8988T (cell line): ENCODE measurements around the gene UFSP2.
A peak's percentile ranks its signal among the peaks of the same experiment; 100 is the strongest.

ENCODE experiments used
- DNase-seq: peaks from one replicate; pipeline ENCODE4 v3.0.0; 2011

The UFSP2 gene, protein sequence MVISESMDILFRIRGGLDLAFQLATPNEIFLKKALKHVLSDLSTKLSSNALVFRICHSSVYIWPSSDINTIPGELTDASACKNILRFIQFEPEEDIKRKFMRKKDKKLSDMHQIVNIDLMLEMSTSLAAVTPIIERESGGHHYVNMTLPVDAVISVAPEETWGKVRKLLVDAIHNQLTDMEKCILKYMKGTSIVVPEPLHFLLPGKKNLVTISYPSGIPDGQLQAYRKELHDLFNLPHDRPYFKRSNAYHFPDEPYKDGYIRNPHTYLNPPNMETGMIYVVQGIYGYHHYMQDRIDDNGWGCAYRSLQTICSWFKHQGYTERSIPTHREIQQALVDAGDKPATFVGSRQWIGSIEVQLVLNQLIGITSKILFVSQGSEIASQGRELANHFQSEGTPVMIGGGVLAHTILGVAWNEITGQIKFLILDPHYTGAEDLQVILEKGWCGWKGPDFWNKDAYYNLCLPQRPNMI

DNA sequence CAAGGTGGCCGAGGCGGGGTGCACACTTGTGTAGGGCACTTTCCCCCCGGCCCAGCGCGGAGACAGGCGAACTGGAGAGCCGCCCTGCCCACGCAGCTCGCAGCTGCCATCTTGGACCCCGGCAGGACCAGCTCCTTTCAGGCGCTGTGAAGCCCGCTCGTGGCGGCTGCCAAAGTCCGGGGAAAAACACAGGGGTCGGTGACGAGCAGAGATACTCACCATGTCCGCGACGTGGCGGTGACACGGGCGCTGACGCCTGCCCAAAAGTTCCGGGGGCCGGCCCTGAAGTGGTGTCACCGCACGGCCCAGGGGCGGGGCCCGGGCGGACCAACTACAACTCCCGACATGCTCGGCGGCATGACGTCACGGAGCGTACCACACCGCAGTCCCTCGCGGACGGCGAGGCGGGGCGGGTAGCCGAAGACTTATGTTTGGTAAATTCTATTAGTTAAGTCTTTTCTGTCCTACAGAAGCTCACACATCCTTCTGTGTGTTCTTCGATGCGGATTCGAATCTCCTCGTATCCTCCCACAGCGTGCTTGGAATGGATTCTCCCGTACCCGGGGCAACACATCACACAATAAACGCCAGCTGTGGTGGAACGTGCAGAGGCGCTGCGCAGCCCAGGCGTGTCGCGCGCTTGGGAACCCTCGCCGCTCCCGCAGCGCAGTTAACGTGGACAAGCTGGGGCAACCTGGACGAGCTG lies at the start of gene UFSP2:
UFSP2 (minus strand) TSS at position 318 of the 706 bp plus-strand sequence; CDS start at position 222, 96 bp downstream.
- DNase-seq = peak; percentile 71

- no peak for DNase-seq
Measured at GRCh38 chr4:185473247-185473646, 47.5 kb upstream of the UFSP2 start.

GRCh38 chr4:185472103-185472542 lies 46.4 kb upstream of the UFSP2 start:
- DNase-seq = no peak

GRCh38 chr4:185471235-185472102 lies 45.7 kb upstream of the UFSP2 start, which contains the start of gene CCDC110:
TSS of gene CCDC110 (minus strand) at chr4:185471733. CDS start at chr4:185471683, 50 bp downstream.
- peak; percentile 89 for DNase-seq

DNA sequence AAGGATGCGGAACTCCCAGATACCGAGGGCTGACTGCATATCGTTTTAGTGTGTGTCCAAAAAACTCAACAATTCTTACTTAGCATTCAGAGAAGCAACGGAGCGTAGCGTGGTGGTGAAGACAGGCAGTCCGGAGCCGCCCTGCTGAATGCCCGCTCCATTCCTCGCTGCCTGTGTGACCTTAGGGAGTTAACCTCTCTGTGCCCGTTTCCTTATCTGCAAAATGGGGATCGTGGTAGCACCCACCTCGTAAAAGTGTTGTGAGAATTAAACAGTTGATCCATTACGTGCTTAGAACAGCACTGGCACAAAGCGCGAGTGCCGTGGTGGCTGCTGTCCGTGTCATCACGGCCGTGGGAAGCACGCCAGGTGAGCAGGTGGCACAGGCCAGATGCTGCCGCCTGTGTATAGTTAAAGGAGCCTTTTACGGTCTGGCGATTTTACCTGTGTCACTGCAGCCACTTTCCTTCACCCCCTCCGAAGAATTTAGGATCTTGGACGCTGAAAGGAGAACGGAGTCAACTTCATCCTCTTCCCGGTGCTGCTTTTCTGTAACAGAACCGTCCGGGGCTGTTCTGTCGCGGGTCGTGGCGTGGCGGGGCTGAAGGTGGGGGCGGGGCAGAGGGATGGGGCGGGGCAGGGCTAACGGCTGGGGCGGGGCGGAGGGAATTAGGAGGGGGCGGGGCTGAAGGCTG lies 44.9 kb upstream of the UFSP2 start:
- no peak for DNase-seq

DNA sequence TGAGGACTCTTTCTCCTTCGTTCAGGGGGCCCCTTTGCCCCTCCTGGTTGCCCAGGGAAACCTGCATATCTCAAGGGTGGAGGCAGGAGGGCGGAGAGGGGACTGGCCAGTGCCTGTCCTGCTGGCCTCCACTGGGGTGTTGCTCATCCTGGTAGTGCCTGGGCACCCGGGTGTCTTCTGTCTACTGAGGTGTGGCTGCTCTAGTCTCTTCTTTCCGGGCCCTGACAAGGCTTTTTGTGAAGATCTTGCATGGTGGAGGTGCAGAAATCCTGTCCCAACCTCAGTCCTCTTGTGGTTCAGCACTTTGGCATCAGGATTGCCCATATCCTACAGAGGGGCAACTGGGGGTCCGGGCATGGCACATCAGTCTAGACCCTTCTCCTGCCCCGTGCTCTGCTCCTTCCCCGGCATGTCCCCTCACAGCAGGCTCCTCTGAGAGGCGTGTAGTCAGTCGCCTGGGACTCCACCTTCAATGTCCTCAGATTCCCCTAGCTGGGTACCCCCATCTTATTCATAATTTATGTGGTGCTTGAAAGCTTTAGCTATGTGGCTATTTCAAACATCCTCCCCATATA lies 43.9 kb upstream of the UFSP2 start:
- no peak for DNase-seq

GRCh38 chr4:185468999-185469398 lies 43.2 kb upstream of the UFSP2 start:
- no peak for DNase-seq

DNA sequence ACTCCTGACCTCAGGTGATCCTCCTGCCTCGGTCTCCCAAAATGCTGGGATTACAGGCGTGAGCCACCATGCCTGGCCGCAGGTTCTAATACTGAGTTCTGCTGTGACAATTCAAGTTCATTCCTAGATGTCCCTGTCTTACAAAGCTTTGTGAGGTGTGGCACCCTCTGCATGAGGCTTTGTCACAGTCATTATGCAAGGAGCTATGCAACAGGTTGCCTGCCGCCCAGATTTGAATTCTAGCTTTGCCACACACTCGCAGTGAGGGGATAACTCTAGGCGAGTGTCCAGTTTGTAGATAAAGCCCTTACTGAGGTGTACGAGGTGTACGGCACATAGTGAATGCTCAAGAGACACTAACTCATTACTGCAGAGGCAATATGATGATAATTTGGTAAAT lies 42.2 kb upstream of the UFSP2 start:
- DNase-seq = no peak

DNA sequence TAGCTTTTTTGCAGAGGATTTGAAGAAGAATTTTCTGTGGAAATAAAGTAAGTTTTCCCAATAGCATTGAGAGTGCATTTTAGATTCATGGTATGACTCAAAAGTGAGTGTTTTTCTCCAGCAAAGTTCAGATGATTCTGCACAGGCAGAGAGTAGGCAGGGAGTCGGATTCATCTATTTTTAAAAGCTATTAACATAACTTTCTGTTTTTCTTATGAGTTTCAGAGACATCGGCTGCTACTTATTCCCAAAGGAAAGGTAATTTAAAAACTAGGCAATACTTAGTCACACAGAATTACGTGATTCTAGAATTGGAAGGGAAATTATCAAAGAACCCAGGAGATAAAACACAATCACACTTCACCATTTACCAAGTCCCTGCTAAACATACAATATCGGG lies 41.3 kb upstream of the UFSP2 start:
- DNase-seq = no peak

DNA sequence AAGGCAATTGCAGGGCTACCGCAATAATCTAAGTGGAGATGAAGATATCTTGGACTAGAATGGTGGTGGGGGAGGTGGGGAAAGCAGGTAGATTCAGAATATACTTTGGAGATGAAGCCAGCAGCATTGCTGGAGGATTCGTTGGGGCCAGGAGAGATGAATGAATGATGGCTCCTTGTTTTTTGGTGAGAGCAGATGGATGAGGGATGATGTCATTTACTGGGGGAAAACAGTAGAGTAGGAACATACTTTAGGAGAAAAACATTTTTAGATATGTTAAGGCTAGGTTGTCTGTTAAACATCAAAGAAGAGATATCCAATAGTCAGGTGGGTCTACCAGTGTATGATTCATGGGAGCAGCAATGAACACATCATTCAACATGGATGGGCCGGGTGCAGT lies 39.9 kb upstream of the UFSP2 start:
- DNase-seq = no peak

DNA sequence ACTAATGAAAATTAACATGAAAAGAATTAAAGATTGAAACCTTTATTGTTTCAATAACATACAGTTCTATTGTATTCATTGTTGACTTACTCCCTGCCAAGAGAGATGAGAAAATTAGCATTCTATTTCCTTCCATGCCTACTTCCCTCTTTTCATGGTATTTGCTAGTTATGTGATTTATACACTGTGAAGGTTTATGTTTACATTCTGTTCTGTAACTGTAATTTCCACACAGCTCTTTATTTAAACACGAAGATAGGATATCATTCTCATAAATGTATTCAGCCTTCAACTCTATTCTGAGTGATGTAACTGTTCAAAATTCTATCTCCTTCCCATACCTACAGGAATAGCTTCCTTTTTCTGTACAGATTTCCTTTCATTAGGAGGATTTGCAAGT lies 39.1 kb upstream of the UFSP2 start:
- DNase-seq = no peak

- DNase-seq = no peak
Measured at GRCh38 chr4:185464183-185464582, 38.4 kb upstream of the UFSP2 start.

- DNase-seq = no peak
Measured at GRCh38 chr4:185463541-185463940, 37.8 kb upstream of the UFSP2 start.

DNA sequence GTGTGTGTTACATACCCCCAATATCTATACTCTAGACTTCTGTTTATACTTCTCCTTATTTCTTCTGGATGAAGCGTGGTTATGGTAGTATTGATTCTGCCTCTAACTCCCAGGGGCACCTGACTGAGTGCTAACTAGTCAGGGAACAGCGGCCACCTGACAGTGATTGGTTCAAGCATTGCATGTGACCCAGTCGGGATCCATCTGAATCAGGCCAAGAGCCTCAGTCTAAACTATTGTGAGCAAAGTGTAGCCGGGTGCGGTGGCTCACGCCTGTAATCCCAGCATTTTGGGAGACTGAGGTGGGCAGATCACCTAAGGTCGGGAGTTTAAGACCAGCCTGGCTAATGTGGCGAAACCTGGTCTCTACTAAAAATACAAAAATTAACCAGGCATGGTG lies 35.8 kb upstream of the UFSP2 start:
- no peak for DNase-seq

DNA sequence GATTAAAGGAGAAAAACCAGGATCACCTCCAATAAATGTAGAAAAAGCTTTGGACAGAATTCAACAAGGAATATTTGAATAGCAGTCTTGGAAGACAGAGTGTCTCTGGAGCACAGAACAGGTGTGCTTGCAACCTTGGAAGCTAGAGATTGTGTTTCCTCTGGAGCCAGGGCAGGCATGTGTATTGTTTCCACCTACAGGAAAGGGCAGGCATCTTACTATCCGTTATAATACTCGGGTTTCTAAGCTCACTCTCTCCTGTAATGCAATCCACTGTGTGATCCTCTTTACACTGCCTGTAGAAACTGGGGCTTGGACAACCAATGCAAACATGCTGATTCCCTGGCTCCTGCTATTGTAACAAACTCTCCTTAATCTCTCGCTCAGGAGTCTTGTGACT lies 31.4 kb upstream of the UFSP2 start:
- no peak for DNase-seq

GRCh38 chr4:185456131-185456530 lies 30.4 kb upstream of the UFSP2 start:
- DNase-seq = no peak

GRCh38 chr4:185445209-185445608 lies 19.4 kb upstream of the UFSP2 start:
- no peak for DNase-seq

GRCh38 chr4:185441479-185441878 lies 15.7 kb upstream of the UFSP2 start:
- no peak for DNase-seq

DNA sequence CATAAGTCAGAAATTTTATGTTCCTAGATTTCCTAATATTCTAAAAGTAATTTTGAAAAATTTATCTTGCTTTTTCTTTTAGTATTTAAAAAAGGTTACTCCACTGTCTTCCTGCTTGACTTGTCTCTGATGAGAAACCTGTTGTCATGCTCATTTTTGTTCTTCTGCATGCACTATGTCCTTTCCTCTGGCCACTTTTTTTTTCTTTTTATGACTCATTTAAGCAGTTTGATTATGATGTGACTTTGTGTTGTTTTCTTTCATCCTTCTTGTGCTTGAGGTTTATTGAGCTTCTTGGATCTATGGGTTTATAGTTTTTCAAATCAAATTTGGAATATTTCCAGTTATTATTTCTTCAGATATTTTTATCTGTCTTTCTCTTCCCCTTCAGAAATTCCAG lies 12.0 kb upstream of the UFSP2 start:
- no peak for DNase-seq

DNA sequence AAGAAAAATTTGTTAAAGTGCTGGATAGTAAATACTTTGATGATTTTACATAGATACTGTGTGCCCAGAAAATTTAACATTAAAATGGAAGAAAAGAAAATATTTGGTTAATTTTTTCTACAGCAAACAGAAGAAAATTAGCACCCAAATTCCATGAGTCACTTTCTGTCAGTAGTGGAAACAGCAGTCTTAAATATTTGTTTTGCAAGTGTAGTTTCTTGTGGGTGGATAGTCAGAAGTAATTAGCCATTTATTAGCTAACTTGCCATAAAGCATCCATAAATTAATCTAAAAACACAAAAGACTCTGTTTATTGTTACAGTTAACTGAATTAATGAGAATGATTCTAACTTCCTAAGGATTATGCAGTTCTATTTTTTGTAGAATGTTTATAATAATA lies 9.7 kb upstream of the UFSP2 start:
- no peak for DNase-seq

- DNase-seq = no peak
Measured at GRCh38 chr4:185429660-185430059, 3.9 kb upstream of the UFSP2 start.
